B cell (primary cell): ENCODE data around the gene ANXA1.

Experiments used
- CTCF ChIP-seq: fragments of 200-600 bp; IDR thresholded peaks from one replicate; pipeline ENCODE4 v1.8.0; 2022; ENCODE audit warnings: antibody characterized with exemption, mild to moderate bottlenecking
- EZH2 ChIP-seq: IDR thresholded peaks from 2 replicates; pipeline ENCODE4 v1.6.1; 2012; ENCODE audit warnings: borderline replicate concordance, low read depth, mild to moderate bottlenecking, moderate library complexity, low read length; ENCODE audit not compliant: insufficient read depth, poor library complexity, severe bottlenecking

GRCh38 chr9:73200694-73201452, 49.2 kb downstream of the ANXA1 start:
- peak; percentile 45 for TF ChIP-seq CTCF
- no peak for TF ChIP-seq EZH2
